HepG2 (cell line): ENCODE data around the gene NEK9. TPM values are rescaled to one million over a fixed set of nuclear protein-coding genes. Genes with fewer than 3 reads are reported as not detected.

ENCODE experiments used
- AHDC1 ChIP-seq: sonication (generic); formaldehyde crosslinking; IDR thresholded peaks from 2 replicates; pipeline ENCODE4 v1.5.1; 2020; ENCODE audit warnings: mild to moderate bottlenecking, missing genetic modification reagents, borderline replicate concordance
- CCDC6 ChIP-seq: sonication (generic); formaldehyde crosslinking; IDR thresholded peaks from 2 replicates; pipeline ENCODE4 v1.8.1; 2022; ENCODE audit warnings: mild to moderate bottlenecking, missing genetic modification reagents, moderate library complexity
- DZIP1 ChIP-seq: sonication (generic); formaldehyde crosslinking; IDR thresholded peaks from 2 replicates; pipeline ENCODE4 v1.5.0; 2020; ENCODE audit warnings: mild to moderate bottlenecking, missing genetic modification reagents
- ISX ChIP-seq: sonication (generic); formaldehyde crosslinking; conservative IDR thresholded peaks from 2 replicates; pipeline ENCODE4 v1.5.0; 2020; ENCODE audit warnings: missing genetic modification reagents
- MAFF ChIP-seq: IDR thresholded peaks from 2 replicates; pipeline ENCODE4 v1.6.1; 2011; ENCODE audit warnings: low read depth, low read length, improper control_type of control experiment
- MTF1 ChIP-seq: sonication (generic); formaldehyde crosslinking; IDR thresholded peaks from 2 replicates; pipeline ENCODE4 v1.5.0; 2020; ENCODE audit warnings: missing genetic modification reagents
- NCOA5 ChIP-seq: sonication (generic); formaldehyde crosslinking; IDR thresholded peaks from 2 replicates; pipeline ENCODE4 v1.4.0; 2020; ENCODE audit warnings: missing genetic modification reagents
- POGZ ChIP-seq: sonication (generic); formaldehyde crosslinking; IDR thresholded peaks from 2 replicates; pipeline ENCODE4 v1.4.0; 2020; ENCODE audit warnings: mild to moderate bottlenecking, missing genetic modification reagents
- SRY ChIP-seq: sonication (generic); formaldehyde crosslinking; IDR thresholded peaks from 2 replicates; pipeline ENCODE4 v1.8.0; 2022; ENCODE audit warnings: mild to moderate bottlenecking, missing genetic modification reagents
- XBP1 ChIP-seq: sonication (generic); formaldehyde crosslinking; IDR thresholded peaks from 2 replicates; pipeline ENCODE4 v1.5.0; 2020; ENCODE audit warnings: missing genetic modification reagents
- YY1 ChIP-seq: IDR thresholded peaks from 2 replicates; pipeline ENCODE4 v1.6.1; 2011; ENCODE audit warnings: low read length, low read depth, moderate library complexity, mild to moderate bottlenecking; ENCODE audit not compliant: insufficient read depth, insufficient replicate concordance
- ZBTB39 ChIP-seq: sonication (generic); formaldehyde crosslinking; IDR thresholded peaks from 2 replicates; pipeline ENCODE4 v1.5.0; 2020; ENCODE audit warnings: missing genetic modification reagents
- ZFP36 ChIP-seq: fragments of 150-350 bp; IDR thresholded peaks from 2 replicates; pipeline ENCODE4 v1.6.1; 2018; ENCODE audit warnings: borderline replicate concordance, low read length, low read depth; ENCODE audit not compliant: partially characterized antibody
- ZNF121 ChIP-seq: sonication (generic); formaldehyde crosslinking; IDR thresholded peaks from 2 replicates; pipeline ENCODE4 v1.5.0; 2020; ENCODE audit warnings: mild to moderate bottlenecking, missing genetic modification reagents
- ZNF414 ChIP-seq: sonication (generic); formaldehyde crosslinking; IDR thresholded peaks from 2 replicates; pipeline ENCODE4 v1.5.0; 2020; ENCODE audit warnings: missing genetic modification reagents
- ZNF431 ChIP-seq: sonication (generic); formaldehyde crosslinking; IDR thresholded peaks from 2 replicates; pipeline ENCODE4 v1.9.0; 2022; ENCODE audit warnings: missing genetic modification reagents, low read depth, mild to moderate bottlenecking, borderline replicate concordance
- ZNF562 ChIP-seq: sonication (generic); formaldehyde crosslinking; IDR thresholded peaks from 2 replicates; pipeline ENCODE4 v1.8.0; 2022; ENCODE audit warnings: missing genetic modification reagents, borderline replicate concordance
- ZNF773 ChIP-seq: sonication (generic); formaldehyde crosslinking; IDR thresholded peaks from 2 replicates; pipeline ENCODE4 v1.4.0; 2020; ENCODE audit warnings: missing genetic modification reagents, borderline replicate concordance
- polyA plus RNA-seq, 8 experiments: library from polyadenylated mRNA; depleted of rRNA in 3 of 8; stranded (reverse) in 7 of 8; unstranded in 1 of 8; fragments of >200 nt; fragmentation: Illumina TruSeq in 4 of 8; extraction: Trizol in 4 of 8; gene quantifications; 2 replicates each; pipeline versions ENCODE4 v1.2.1 to v1.2.3, GENCODE V29; 2011 to 2016; ENCODE audit warnings: low read depth in 4 of 8, missing spikeins in 1 of 8, mixed read lengths in 1 of 8; ENCODE audit not compliant: insufficient read depth in 1 of 8
- total RNA-seq, 5 experiments: library from RNA; depleted of rRNA; stranded (reverse); fragments of >200 nt; fragmentation: Illumina TruSeq; extraction: Trizol; gene quantifications; 2 replicates each; pipeline ENCODE4 v1.2.3, GENCODE V29; 2016; ENCODE audit warnings: low read depth in 1 of 5

The NEK9 gene
- total and polyA plus RNA-seq, 2 of the 13 experiments (the other 11 are each of a cell fraction or from before 2014, with no cell fraction given): 16.5 to 27.3 TPM

GRCh38 chr14:75126679-75127473 is at the start of gene NEK9 (continued):
- TF ChIP-seq MAFF (no peak), DZIP1 (CRISPR knock-in tag) (no peak), XBP1 (no peak), ZNF121 (CRISPR knock-in tag) (no peak), MTF1 (CRISPR knock-in tag) (0 out of 2 replicates have a peak, but pooled peaks have one; percentile 52), NCOA5 (no peak), YY1 (peak; percentile 85), SRY (peak; percentile 30; the same call in 1 of the 2 replicates), ZNF562 (CRISPR knock-in tag) (no peak), ZBTB39 (no peak), ZNF414 (CRISPR knock-in tag) (peak; percentile 77; the same call in 1 of the 2 replicates), ISX (no peak), CCDC6 (CRISPR knock-in tag) (peak; percentile 85; the same call in 1 of the 2 replicates), ZFP36 (no peak), AHDC1 (0 out of 2 replicates have a peak, but pooled peaks have one; percentile 19), ZNF431 (peak; percentile 96; the same call in 1 of the 2 replicates), POGZ (peak; percentile 37; the same call in 1 of the 2 replicates), ZNF773 (CRISPR knock-in tag) (peak; percentile 58; the same call in 1 of the 2 replicates)
